Body of pancreas (tissue), 4 donors: ENCODE data around the gene SNHG17. TPM values are rescaled to one million over a fixed set of nuclear protein-coding genes. Genes with fewer than 3 reads are reported as not detected.
"Not testable (repeated sequence)": the region's sequence is repeated elsewhere in the genome, so short reads cannot be mapped to it uniquely, and the experiment has no call there.

Experiments
- ATAC-seq: fragments of 150-250 bp; one replicate; pipeline ENCODE4 v1.9.1; 2016
- DNase-seq, 4 donors: peaks; one replicate each; pipeline ENCODE4 v3.0.0-alpha.2; 2019
- H3K27ac ChIP-seq, 4 donors: fragments of 200-600 bp; sonication (generic); 1 replicate in 3 of 4; 2 replicates in 1 of 4; pipeline versions ENCODE4 v1.5.1 to v1.6.1; 2016 to 2019; ENCODE audit warnings: mild to moderate bottlenecking in 1 of 4, mixed read lengths in 1 of 4, moderate library complexity in 1 of 4
- H3K27me3 ChIP-seq, 2 donors: fragments of 200-600 bp; sonication (generic); one replicate each; pipeline ENCODE4 v1.6.0; 2016; ENCODE audit warnings: mild to moderate bottlenecking in 1 of 2
- H3K36me3 ChIP-seq, 2 donors: fragments of 200-600 bp; sonication (generic); replicated peaks in 1 of 2; 2 replicates each; pipeline ENCODE4 v1.5.1; 2016; ENCODE audit warnings: low read depth in 2 of 2; ENCODE audit not compliant: insufficient read depth in 1 of 2
- H3K4me1 ChIP-seq: fragments of 200-600 bp; sonication (generic); one replicate; pipeline ENCODE4 v1.6.0; 2016
- H3K4me3 ChIP-seq, 2 donors: fragments of 200-600 bp; sonication (generic); 1 replicate in 1 of 2; 2 replicates in 1 of 2; pipeline ENCODE4 v1.5.1; 2016 to 2019
- H3K9me3 ChIP-seq, 3 donors: fragments of 200-600 bp; sonication (generic); 1 replicate in 2 of 3; 2 replicates in 1 of 3; pipeline ENCODE4 v1.5.1; 2016
- POLR2A ChIP-seq, 3 donors: fragments of 450-650 bp; IDR thresholded peaks; one replicate each; pipeline ENCODE4 v1.6.1; 2016; ENCODE audit warnings: antibody characterized with exemption in 3 of 3, mild to moderate bottlenecking in 2 of 3
- WGBS, 2 donors: methylation state at CpG; one replicate each; pipeline ENCODE4 v1.1.5; 2017; 5-methylcytosine and 5-hydroxymethylcytosine counted together
- intact Hi-C: fragments of 100-400 bp; cut with DNase I; formaldehyde crosslinking; loops from one replicate; pipeline ENCODE4 v1.15.1; 2023
- total RNA-seq, 2 donors: library from RNA; depleted of rRNA; stranded (reverse); fragments of >200 nt; gene quantifications; one replicate each; pipeline ENCODE4 v1.1.0, GENCODE V29; 2016
- TF ChIP-seq, protein P1 (sequence below), 7 experiments: fragments of 450-650 bp in 4 of 7; fragments of 200-600 bp in 3 of 7; sonication (generic) in 3 of 7; IDR thresholded peaks; one replicate each; pipeline ENCODE4 v1.5.1; 2016 to 2019; ENCODE audit warnings: antibody characterized with exemption in 7 of 7

Gene SNHG17
- total RNA-seq, 2 donors from 2014 or later: 18.2 to 42.5 TPM

DNA sequence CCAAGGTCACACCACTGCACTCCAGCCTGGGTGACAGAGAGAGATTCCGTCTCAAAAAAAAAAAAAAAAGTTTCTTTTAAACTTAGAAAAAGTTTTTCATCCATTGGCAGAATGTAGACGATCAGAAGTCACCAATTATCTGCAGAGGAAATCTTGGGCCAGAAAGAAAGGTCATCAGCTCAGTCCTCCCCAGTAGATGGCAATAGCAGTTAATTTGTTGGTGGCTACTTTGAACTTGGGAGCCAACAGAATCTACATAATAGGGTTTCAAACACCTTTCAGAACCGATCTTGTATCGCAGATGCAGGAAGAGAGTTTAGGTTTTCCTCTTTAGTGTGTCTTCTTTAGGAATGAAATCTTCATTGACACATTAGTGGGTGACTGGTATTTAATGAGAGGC lies 47.2 kb downstream of the SNHG17 start:
- no peak overlapping the region for H3K27ac ChIP-seq
- 56 to 62% methylated on average over 4 of the region's 4 CpGs for WGBS, 2 donors
- no peak overlapping the region for H3K4me3 ChIP-seq
- no peaks in the 10 kb centered on the region for H3K4me1 ChIP-seq
- ATAC-seq (no peak), DNase-seq (no peak)
- H3K27me3 ChIP-seq: no peaks in the 10 kb centered on the region
- H3K36me3 ChIP-seq: no peaks in the 10 kb centered on the region
- TF ChIP-seq, protein P1, sequence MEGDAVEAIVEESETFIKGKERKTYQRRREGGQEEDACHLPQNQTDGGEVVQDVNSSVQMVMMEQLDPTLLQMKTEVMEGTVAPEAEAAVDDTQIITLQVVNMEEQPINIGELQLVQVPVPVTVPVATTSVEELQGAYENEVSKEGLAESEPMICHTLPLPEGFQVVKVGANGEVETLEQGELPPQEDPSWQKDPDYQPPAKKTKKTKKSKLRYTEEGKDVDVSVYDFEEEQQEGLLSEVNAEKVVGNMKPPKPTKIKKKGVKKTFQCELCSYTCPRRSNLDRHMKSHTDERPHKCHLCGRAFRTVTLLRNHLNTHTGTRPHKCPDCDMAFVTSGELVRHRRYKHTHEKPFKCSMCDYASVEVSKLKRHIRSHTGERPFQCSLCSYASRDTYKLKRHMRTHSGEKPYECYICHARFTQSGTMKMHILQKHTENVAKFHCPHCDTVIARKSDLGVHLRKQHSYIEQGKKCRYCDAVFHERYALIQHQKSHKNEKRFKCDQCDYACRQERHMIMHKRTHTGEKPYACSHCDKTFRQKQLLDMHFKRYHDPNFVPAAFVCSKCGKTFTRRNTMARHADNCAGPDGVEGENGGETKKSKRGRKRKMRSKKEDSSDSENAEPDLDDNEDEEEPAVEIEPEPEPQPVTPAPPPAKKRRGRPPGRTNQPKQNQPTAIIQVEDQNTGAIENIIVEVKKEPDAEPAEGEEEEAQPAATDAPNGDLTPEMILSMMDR (IDR thresholded peaks at IDR 0.05): no peak
- no peak for TF ChIP-seq POLR2A (IDR thresholded peaks at IDR 0.05)
- H3K9me3 ChIP-seq: no peaks in the 10 kb centered on the region
- intact Hi-C loops: no loop called here

DNA sequence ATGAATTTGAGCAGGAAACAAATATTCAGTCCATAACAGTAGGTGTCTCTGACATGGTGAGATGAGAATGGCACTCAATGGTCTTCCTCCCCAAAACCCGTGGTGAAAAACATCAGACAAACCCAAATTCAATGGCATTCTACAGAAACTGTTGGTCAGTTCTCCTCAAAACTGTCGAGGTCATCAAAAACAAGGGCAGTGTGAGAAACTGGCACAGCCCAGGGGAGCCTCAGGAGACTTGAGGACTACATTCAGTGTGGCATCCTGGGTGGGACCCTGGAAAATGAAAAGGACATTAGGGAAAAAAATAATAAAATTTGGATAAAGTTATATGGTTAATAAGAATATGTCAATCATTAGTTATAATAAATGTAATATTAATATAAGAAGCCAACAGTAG lies 48.3 kb downstream of the SNHG17 start:
- no peak overlapping the region for H3K27ac ChIP-seq
- ATAC-seq: no peak
- WGBS, 2 donors: 41 to 51% methylated on average over 2 of the region's 2 CpGs

DNA sequence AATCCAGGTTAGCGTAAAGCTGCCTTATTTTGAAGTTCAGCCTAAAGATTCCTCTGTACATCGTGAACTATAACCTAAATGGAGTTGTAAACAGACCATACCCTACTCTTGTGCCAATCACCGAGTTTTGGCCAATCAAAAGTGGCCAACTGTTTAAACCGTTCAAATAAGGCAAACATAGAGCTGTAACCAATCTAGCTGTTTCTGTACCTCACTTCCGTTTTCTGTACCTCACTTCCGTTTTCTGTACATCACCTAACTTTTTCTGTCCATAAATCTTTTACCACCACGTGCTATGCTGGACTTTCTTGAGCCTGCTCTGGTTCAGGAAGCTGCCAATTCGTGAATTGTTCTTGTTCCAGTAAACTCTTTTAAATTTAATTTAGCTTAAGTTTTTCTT lies 49.1 kb downstream of the SNHG17 start:
- no peak for ATAC-seq
- Histone ChIP-seq H3K36me3 (no peaks in the 10 kb centered on the region), H3K27ac (no peak overlapping the region), H3K9me3 (no peaks in the 10 kb centered on the region), H3K4me3 (no peak overlapping the region), H3K27me3 (no peaks in the 10 kb centered on the region), H3K4me1 (no peaks in the 10 kb centered on the region)
- 61 to 71% methylated on average over 8 of the region's 8 CpGs for WGBS, 2 donors
- DNase-seq: no peak
- intact Hi-C loops: no loop called here
- TF ChIP-seq, protein P1 (IDR thresholded peaks at IDR 0.05): no peak
- TF ChIP-seq POLR2A (IDR thresholded peaks at IDR 0.05): no peak

More for the DNA sequence above, 48.3 kb downstream of the SNHG17 start:
- Histone ChIP-seq H3K9me3 (no peaks in the 10 kb centered on the region), H3K4me1 (no peaks in the 10 kb centered on the region), H3K36me3 (no peaks in the 10 kb centered on the region), H3K4me3 (no peak overlapping the region), H3K27me3 (no peaks in the 10 kb centered on the region)
- DNase-seq: no peak
- TF ChIP-seq, protein P1 (IDR thresholded peaks at IDR 0.05): no peak
- TF ChIP-seq POLR2A (IDR thresholded peaks at IDR 0.05): no peak
- intact Hi-C loops: no loop called here

DNA sequence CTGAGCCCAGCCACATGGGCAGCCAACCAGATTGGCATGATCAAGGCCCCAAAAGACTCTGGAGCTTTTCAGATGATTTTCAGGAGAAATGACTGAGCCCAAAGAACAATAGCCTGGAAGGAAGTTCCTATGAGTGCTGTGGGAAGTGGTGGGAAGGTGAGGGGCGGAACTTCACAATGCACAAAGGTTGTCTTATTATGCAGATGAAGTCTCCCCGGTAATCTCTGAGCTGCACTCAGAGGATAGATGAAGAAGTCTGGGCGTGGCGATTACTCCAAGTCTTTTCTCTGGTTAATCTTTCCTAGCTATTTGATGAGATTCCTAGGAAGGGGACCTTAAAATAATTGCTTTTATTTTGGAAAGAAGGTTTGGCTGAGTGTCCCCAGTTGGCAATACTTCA lies 52.0 kb downstream of the SNHG17 start:
- Histone ChIP-seq H3K4me3 (no peak overlapping the region), H3K27ac (no peak overlapping the region), H3K36me3 (no peaks in the 10 kb centered on the region), H3K27me3 (no peaks in the 10 kb centered on the region), H3K9me3 (no peaks in the 10 kb centered on the region), H3K4me1 (no peaks in the 10 kb centered on the region)
- DNase-seq (no peak), ATAC-seq (no peak)
- intact Hi-C loops: no loop called here
- 72% methylated on average over 4 of the region's 4 CpGs for WGBS, 2 donors
- TF ChIP-seq, protein P1 (IDR thresholded peaks at IDR 0.05): no peak
- TF ChIP-seq POLR2A (IDR thresholded peaks at IDR 0.05): no peak

DNA sequence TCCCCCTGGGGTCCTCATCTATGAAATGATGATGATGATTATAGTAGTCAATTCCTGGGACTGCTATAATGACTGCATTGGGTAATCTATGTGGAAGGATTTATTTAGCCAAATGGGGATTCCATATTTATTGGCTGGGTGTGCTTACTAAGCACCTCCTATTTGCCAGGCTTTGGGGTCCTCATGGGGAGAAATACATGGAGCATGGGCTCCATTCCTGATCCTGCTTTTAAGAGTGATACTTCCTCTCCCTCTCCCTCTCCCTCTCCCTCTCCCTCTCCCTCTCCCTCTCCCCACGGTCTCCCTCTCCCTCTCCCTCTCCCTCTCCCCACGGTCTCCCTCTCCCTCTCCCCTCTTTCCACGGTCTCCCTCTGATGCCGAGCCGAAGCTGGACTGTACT lies 57.3 kb downstream of the SNHG17 start:
- ATAC-seq, intact Hi-C loops, H3K27ac ChIP-seq, H3K4me3 ChIP-seq, H3K9me3 ChIP-seq, H3K4me1 ChIP-seq, DNase-seq, H3K36me3 ChIP-seq, H3K27me3 ChIP-seq: not testable (repeated sequence)
- WGBS, 2 donors: 60 to 80% methylated on average over 2 to 4 of the region's 5 CpGs
